ENCODE results near the gene PPP2R5A.
"Not testable (repeated sequence)": the region's sequence is repeated elsewhere in the genome, so short reads cannot be mapped to it uniquely, and the experiment has no call there.

The PPP2R5A gene

GRCh38 chr1:212302745-212303383, 17.7 kb downstream of the PPP2R5A start:
- no peak for DNase-seq

GRCh38 chr1:212305342-212305741, 20.1 kb downstream of the PPP2R5A start:
- no peak for DNase-seq

- not testable (repeated sequence) for DNase-seq
Measured at GRCh38 chr1:212305984-212306452, 20.8 kb downstream of the PPP2R5A start.

- no peak for DNase-seq
Measured at GRCh38 chr1:212309967-212310366, 24.8 kb downstream of the PPP2R5A start.

- DNase-seq = no peak
Measured at GRCh38 chr1:212310383-212310782, 25.2 kb downstream of the PPP2R5A start.

- no peak for DNase-seq
Measured at GRCh38 chr1:212311836-212312497, 26.8 kb downstream of the PPP2R5A start.

- no peak for DNase-seq
Measured at GRCh38 chr1:212313616-212314015, 28.4 kb downstream of the PPP2R5A start.

- DNase-seq = no peak
Measured at GRCh38 chr1:212315184-212315583, 30.0 kb downstream of the PPP2R5A start.

GRCh38 chr1:212315907-212316306, 30.7 kb downstream of the PPP2R5A start:
- no peak for DNase-seq

- no peak for DNase-seq
Measured at GRCh38 chr1:212317916-212318315, 32.7 kb downstream of the PPP2R5A start.

GRCh38 chr1:212321031-212321430, 35.8 kb downstream of the PPP2R5A start:
- not testable (repeated sequence) for DNase-seq

GRCh38 chr1:212323066-212323465, 37.9 kb downstream of the PPP2R5A start:
- no peak for DNase-seq

- DNase-seq = no peak
Measured at GRCh38 chr1:212326541-212326940, 41.3 kb downstream of the PPP2R5A start.

- DNase-seq = no peak
Measured at GRCh38 chr1:212328248-212328647, 43.0 kb downstream of the PPP2R5A start.

GRCh38 chr1:212329105-212329504, 43.9 kb downstream of the PPP2R5A start:
- no peak for DNase-seq

GRCh38 chr1:212341090-212341489, 55.9 kb downstream of the PPP2R5A start:
- DNase-seq = no peak

GRCh38 chr1:212344905-212345304, 59.7 kb downstream of the PPP2R5A start:
- DNase-seq = no peak

- DNase-seq = no peak
Measured at GRCh38 chr1:212346601-212347000, 61.4 kb downstream of the PPP2R5A start.

- no peak for DNase-seq
Measured at GRCh38 chr1:212351588-212352362, 66.6 kb downstream of the PPP2R5A start.

GRCh38 chr1:212353181-212353580, 68.0 kb downstream of the PPP2R5A start:
- no peak for DNase-seq

GRCh38 chr1:212354464-212354863, 69.3 kb downstream of the PPP2R5A start:
- DNase-seq = no peak

GRCh38 chr1:212355230-212355969, 70.2 kb downstream of the PPP2R5A start:
- DNase-seq = no peak

Measured in activated gamma-delta T cell (primary cell).